Hepatocyte (in vitro differentiated cells): ENCODE data around the gene GLYATL1B. TPM values are rescaled to one million over a fixed set of nuclear protein-coding genes. Genes with fewer than 3 reads are reported as not detected.

ENCODE experiments used
- DNase-seq: peaks from one replicate; pipeline ENCODE4 v3.0.0-alpha.2; 2016; ENCODE audit warnings: low spot score
- H2AFZ ChIP-seq: fragments of 200-600 bp; sonication (generic); 2 replicates; pipeline ENCODE4 v1.6.0; 2016; ENCODE audit warnings: antibody characterized with exemption, mild to moderate bottlenecking
- H3K27ac ChIP-seq: fragments of 200-600 bp; sonication (generic); 2 replicates; pipeline ENCODE4 v1.5.1; 2016; ENCODE audit warnings: mild to moderate bottlenecking
- H3K27me3 ChIP-seq: fragments of 200-600 bp; sonication (generic); 2 replicates; pipeline ENCODE4 v1.6.1; 2016
- H3K36me3 ChIP-seq: fragments of 200-600 bp; sonication (generic); replicated peaks from 2 replicates; pipeline ENCODE4 v1.5.1; 2016; ENCODE audit warnings: low read depth; ENCODE audit not compliant: insufficient read depth
- H3K4me1 ChIP-seq: fragments of 200-600 bp; sonication (generic); 2 replicates; pipeline ENCODE4 v1.5.1; 2016; ENCODE audit warnings: mild to moderate bottlenecking, moderate library complexity; ENCODE audit not compliant: insufficient read depth
- H3K4me2 ChIP-seq: fragments of 200-600 bp; sonication (generic); 2 replicates; pipeline ENCODE4 v1.6.0; 2016
- H3K4me3 ChIP-seq: fragments of 200-600 bp; sonication (generic); 2 replicates; pipeline ENCODE4 v1.5.1; 2016; ENCODE audit warnings: mild to moderate bottlenecking
- H3K79me2 ChIP-seq: fragments of 200-600 bp; sonication (generic); 2 replicates; pipeline ENCODE4 v1.6.0; 2017; ENCODE audit warnings: mild to moderate bottlenecking
- H3K9me2 ChIP-seq: fragments of 200-600 bp; sonication (generic); replicated peaks from 2 replicates; pipeline ENCODE4 v1.6.0; 2017; ENCODE audit warnings: mild to moderate bottlenecking; ENCODE audit not compliant: insufficient read depth
- H3K9me3 ChIP-seq: fragments of 200-600 bp; sonication (generic); 2 replicates; pipeline ENCODE4 v1.5.1; 2016; ENCODE audit warnings: low read depth, mild to moderate bottlenecking
- H4K20me1 ChIP-seq: fragments of 200-600 bp; sonication (generic); 2 replicates; pipeline ENCODE4 v1.6.0; 2016; ENCODE audit warnings: mild to moderate bottlenecking; ENCODE audit not compliant: insufficient read depth, poor library complexity, severe bottlenecking
- EZH2 ChIP-seq: fragments of 200-600 bp; sonication (generic); IDR thresholded peaks from 2 replicates; pipeline ENCODE4 v1.6.1; 2016; ENCODE audit warnings: antibody characterized with exemption, mild to moderate bottlenecking, borderline replicate concordance
- EZH2phosphoT487 ChIP-seq: fragments of 200-600 bp; sonication (generic); IDR thresholded peaks from one replicate; pipeline ENCODE4 v1.6.1; 2018; ENCODE audit warnings: antibody characterized with exemption, mild to moderate bottlenecking, low read depth, moderate library complexity; ENCODE audit not compliant: unreplicated experiment, severe bottlenecking
- WGBS: methylation state at CpG from one replicate; pipeline ENCODE4 v1.1.6; 2016; ENCODE audit warnings: low lambda C conversion rate; ENCODE audit errors: missing lambda C conversion rate; 5-methylcytosine and 5-hydroxymethylcytosine counted together
- polyA plus RNA-seq: library from polyadenylated mRNA; unstranded; fragments of >200 nt; fragmentation: Nextera tagmentation; extraction: Ambion mirVana; gene quantifications from 2 replicates; pipeline ENCODE4 v1.2.1, GENCODE V29; 2016
- total RNA-seq: library from RNA; depleted of rRNA; stranded (reverse); fragments of >200 nt; gene quantifications from 2 replicates; pipeline ENCODE4 v1.2.3, GENCODE V29; 2014
- TF ChIP-seq, protein P1 (sequence below): fragments of 200-600 bp; sonication (generic); IDR thresholded peaks from 2 replicates; pipeline ENCODE4 v1.5.1; 2016; ENCODE audit warnings: antibody characterized with exemption, mild to moderate bottlenecking; ENCODE audit not compliant: poor library complexity

Gene GLYATL1B
- total and polyA plus RNA-seq, 2 experiments from 2014 or later = 0.28 TPM; not detected in 1

DNA sequence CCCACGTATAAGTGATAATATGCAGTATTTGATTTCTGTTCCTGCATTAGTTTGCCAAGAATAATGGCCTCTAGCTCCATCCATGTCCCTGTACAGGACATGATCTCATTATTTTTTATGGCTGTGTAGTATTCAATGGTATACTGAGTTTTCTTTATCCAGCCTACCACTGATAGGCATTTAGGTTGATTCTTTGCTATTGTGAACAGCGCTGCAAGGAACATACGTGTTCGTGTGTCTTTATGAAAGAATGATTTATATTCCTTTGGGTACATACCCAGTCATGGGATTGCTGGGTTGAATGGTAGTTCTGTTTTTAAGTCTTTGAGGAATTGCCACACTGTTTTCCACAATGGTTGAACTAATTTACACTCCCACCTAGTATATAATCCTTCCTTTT lies 55.1 kb downstream of the GLYATL1B start:
- Histone ChIP-seq H3K27ac (peak overlapping the region; percentile 97), H3K4me3 (no peak overlapping the region), H3K9me2 (no peaks in the 10 kb centered on the region), H4K20me1 (no peaks in the 10 kb centered on the region), H3K4me2 (peak overlapping the region; percentile 96), H3K9me3 (no peaks in the 10 kb centered on the region), H3K79me2 (peaks cover 12% of the 10 kb centered on the region), H3K27me3 (no peaks in the 10 kb centered on the region), H3K4me1 (peaks cover 24% of the 10 kb centered on the region), H3K36me3 (no peaks in the 10 kb centered on the region), H2AFZ (no peak overlapping the region)
- no peak for TF ChIP-seq EZH2
- no peak for TF ChIP-seq EZH2phosphoT487
- TF ChIP-seq, protein P1, sequence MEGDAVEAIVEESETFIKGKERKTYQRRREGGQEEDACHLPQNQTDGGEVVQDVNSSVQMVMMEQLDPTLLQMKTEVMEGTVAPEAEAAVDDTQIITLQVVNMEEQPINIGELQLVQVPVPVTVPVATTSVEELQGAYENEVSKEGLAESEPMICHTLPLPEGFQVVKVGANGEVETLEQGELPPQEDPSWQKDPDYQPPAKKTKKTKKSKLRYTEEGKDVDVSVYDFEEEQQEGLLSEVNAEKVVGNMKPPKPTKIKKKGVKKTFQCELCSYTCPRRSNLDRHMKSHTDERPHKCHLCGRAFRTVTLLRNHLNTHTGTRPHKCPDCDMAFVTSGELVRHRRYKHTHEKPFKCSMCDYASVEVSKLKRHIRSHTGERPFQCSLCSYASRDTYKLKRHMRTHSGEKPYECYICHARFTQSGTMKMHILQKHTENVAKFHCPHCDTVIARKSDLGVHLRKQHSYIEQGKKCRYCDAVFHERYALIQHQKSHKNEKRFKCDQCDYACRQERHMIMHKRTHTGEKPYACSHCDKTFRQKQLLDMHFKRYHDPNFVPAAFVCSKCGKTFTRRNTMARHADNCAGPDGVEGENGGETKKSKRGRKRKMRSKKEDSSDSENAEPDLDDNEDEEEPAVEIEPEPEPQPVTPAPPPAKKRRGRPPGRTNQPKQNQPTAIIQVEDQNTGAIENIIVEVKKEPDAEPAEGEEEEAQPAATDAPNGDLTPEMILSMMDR = no peak
- 94% methylated on average over 4 of the region's 4 CpGs for WGBS
- no peak for DNase-seq

DNA sequence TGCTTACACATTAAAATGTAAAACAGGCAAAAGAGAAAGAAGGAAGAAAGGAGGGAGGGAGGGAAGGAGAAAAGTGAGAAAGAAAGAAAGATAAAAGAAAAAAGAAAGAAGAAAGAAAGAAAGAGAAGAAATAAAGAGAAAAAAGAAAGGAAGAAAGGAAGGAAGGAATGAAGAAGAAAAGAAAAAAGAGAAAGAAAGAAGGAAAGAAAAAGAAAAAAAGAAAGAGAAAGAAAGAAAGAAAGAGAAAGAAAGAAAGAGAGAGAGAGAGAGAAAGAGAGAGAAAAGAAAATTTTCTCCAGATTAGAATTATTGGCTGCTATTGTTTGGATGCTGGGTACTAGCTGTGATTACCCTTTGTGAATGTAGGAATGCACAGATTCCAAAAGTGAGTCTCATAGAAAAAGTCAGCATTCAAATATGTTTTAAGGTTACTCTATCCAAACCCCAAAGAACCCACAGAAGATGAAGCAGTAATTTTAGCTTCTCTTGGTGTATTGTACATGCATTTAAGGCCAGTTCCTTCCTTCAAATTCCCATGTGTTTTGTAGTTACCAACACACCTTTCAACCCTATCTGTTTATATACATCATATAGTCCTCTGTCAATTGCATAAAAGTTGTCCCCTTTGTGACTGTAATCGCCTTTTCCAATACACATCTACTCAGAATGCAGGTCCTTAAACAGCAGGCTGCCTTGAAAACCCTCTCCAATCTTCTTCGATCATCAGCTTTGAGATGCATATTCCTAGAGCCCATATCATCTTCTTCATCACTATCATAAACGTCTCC lies 55.8 kb downstream of the GLYATL1B start:
- H2AFZ ChIP-seq = peak overlapping the region; percentile 67
- peak overlapping the region; percentile 50 for H3K4me3 ChIP-seq
- no peaks in the 10 kb centered on the region for H3K36me3 ChIP-seq
- H4K20me1 ChIP-seq = no peaks in the 10 kb centered on the region
- peak overlapping the region; percentile 97 for H3K27ac ChIP-seq
- peak overlapping the region; percentile 96 for H3K4me2 ChIP-seq
- peaks cover 14% of the 10 kb centered on the region for H3K79me2 ChIP-seq
- H3K27me3 ChIP-seq = no peaks in the 10 kb centered on the region
- no peaks in the 10 kb centered on the region for H3K9me2 ChIP-seq
- WGBS = 19% methylated on average over 3 of the region's 3 CpGs
- peaks cover 27% of the 10 kb centered on the region for H3K4me1 ChIP-seq
- DNase-seq = no peak
- TF ChIP-seq EZH2phosphoT487 (no peak), EZH2 (no peak)
- TF ChIP-seq, protein P1 = no peak
- no peaks in the 10 kb centered on the region for H3K9me3 ChIP-seq

DNA sequence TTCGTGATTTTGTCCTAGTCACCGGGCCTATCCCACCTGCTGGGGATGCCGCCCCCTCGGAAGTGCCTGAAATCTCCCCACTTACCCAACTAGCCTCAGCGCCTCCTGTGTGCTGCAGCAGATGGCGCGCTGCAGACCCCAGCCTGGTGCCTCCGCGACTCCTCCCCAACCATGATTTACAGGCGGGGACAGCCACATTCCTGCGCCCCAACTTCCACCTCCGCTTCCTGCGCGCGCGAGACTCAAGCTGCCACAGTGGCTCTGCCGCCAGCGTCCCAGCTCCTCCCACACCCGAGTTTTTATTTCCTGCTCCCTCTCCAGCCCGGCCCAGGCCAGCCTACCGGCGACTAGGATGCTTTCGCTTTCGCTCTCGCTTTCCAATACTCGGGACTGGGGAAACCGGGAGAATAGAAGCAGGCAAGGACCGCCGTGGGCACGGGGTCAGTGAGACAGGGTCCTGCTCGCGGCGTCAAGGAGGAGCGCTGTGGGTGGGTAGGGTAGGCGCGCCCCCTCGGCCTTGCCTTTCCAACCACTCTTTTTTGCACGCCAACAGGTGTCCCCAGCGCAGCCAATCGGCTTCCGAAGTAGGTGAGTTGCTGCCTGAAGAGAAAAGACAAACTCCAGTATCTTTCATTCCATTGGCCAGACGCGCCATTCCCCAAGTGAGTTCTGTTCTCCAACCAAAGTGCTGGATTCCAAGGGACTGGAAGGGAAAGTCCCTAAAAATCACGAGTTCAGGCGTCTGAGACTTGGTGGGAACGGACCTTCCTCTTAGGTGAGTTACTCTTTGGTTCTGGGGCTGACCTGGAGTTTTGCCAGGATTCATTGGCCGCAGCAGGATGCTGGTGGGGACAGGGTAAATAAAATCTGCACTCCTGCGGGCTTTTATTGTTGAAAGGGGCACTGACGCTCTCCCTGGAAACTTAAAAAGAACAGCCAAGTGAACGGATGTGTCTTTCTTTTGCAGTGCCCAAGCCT lies 56.7 kb downstream of the GLYATL1B start, which contains the start of gene FAM111A:
FAM111A (plus strand) TSS at position 327 of the 978 bp plus-strand sequence. CDS start 6,017 bp downstream, outside the sequence.
- Histone ChIP-seq H3K4me3 (peak within 1 kb of the TSS; percentile 50), H3K36me3 (no peaks in the 10 kb centered on the region), H3K4me2 (peak within 1 kb of the TSS; percentile 96), H3K9me3 (no peaks in the 10 kb centered on the region), H3K4me1 (peaks cover 32% of the 10 kb centered on the region), H2AFZ (peak within 1 kb of the TSS; percentile 67), H3K79me2 (peaks cover 17% of the 10 kb centered on the region), H3K27ac (peak within 1 kb of the TSS; percentile 97), H3K27me3 (no peaks in the 10 kb centered on the region), H3K9me2 (no peaks in the 10 kb centered on the region), H4K20me1 (no peaks in the 10 kb centered on the region)
- DNase-seq = peak; percentile 94
- WGBS = 1% methylated on average over 50 of the region's 50 CpGs
- TF ChIP-seq EZH2phosphoT487 = no peak
- TF ChIP-seq, protein P1 = peak; percentile 51
